HepG2 (cell line): Measurements from ENCODE around the gene CTTNBP2NL. TPM values are rescaled to one million over a fixed set of nuclear protein-coding genes. Genes with fewer than 3 reads are reported as not detected.
"Not testable (repeated sequence)": the region's sequence is repeated elsewhere in the genome, so short reads cannot be mapped to it uniquely, and the experiment has no call there.

Experiments used
- ATAC-seq: fragments of 200-7000 bp; cut with Tn5 transposase; 3 replicates; pipeline ENCODE4 v1.9.1; 2020; ENCODE audit warnings: mild to moderate bottlenecking, moderate library complexity
- BruUV-seq: library from RNA; stranded (reverse); fragments of 400-500 nt; replicated peaks from 2 replicates; lab custom pipeline; 2021; lab: Mats Ljungman, UMichigan
- CTCF ChIA-PET: fragments of 300-600 bp; formaldehyde crosslinking; extraction: SDS; loops from one replicate; lab custom pipeline; 2021; ENCODE audit warnings: low total read pairs, inconsistent platforms, low intra/inter-chr PET ratio; lab: Yijun Ruan, JAX
- POLR2A ChIA-PET: fragments of 350-600 bp; sonication (Branson Sonifier 250); formaldehyde crosslinking; loops from one replicate; lab custom pipeline; 2020; ENCODE audit warnings: antibody characterized with exemption, inconsistent platforms; lab: Yijun Ruan, JAX
- DNase-seq: peaks from one replicate; pipeline ENCODE4 v3.0.0-alpha.2; 2015; ENCODE audit warnings: low spot score
- FAIRE-seq: peaks from 3 replicates; lab custom pipeline; 2011; peaks lifted over from hg19 to GRCh38; lab: Jason Lieb, UNC
- H2AFZ ChIP-seq: one replicate; pipeline ENCODE4 v1.6.1; 2011; ENCODE audit warnings: low read length, inconsistent platforms
- H3K27ac ChIP-seq: fragments of 300-600 bp; 3 replicates; pipeline ENCODE4 v1.8.0; 2011; ENCODE audit warnings: mixed run types, mild to moderate bottlenecking, mixed read lengths, low read length, inconsistent platforms; ENCODE audit not compliant: insufficient read depth; ENCODE audit errors: extremely low read length
- H3K27me3 ChIP-seq, 2 experiments: fragments of 200-600 bp in 1 of 2; 2 replicates in 1 of 2; 3 replicates in 1 of 2; pipeline versions ENCODE4 v1.6.0 to v1.8.0; 2011; ENCODE audit warnings: low read length in 2 of 2, mild to moderate bottlenecking in 2 of 2, moderate library complexity in 2 of 2, inconsistent platforms in 1 of 2; ENCODE audit not compliant: insufficient read depth in 2 of 2, control insufficient read depth in 1 of 2
- H3K36me3 ChIP-seq, 2 experiments: fragments of 200-600 bp in 1 of 2; replicated peaks in 1 of 2; 2 replicates in 1 of 2; 3 replicates in 1 of 2; pipeline versions ENCODE4 v1.5.1 to v1.8.0; 2011; ENCODE audit warnings: low read length in 2 of 2, inconsistent platforms in 1 of 2; ENCODE audit not compliant: insufficient read depth in 2 of 2, control insufficient read depth in 1 of 2
- H3K4me1 ChIP-seq: 2 replicates; pipeline ENCODE4 v1.5.1; 2012; ENCODE audit warnings: low read length, inconsistent platforms; ENCODE audit not compliant: insufficient read depth
- H3K4me2 ChIP-seq: 2 replicates; pipeline ENCODE4 v1.6.0; 2011; ENCODE audit warnings: low read depth, low read length, inconsistent platforms
- H3K4me3 ChIP-seq, 3 experiments: fragments of 200-600 bp in 1 of 3; sonication (generic), shearing (Covaris generic) in 1 of 3; replicated peaks in 1 of 3; 2 replicates each; pipeline ENCODE4 v1.5.1; 2011 to 2016; ENCODE audit warnings: low read length in 3 of 3, inconsistent platforms in 2 of 3, low read depth in 2 of 3, mild to moderate bottlenecking in 2 of 3, control low read depth in 1 of 3, mixed read lengths in 1 of 3; ENCODE audit not compliant: insufficient read depth in 1 of 3
- H3K79me2 ChIP-seq: one replicate; pipeline ENCODE4 v1.6.1; 2011; ENCODE audit warnings: low read length, inconsistent platforms; ENCODE audit not compliant: insufficient read depth
- H3K9ac ChIP-seq: 2 replicates; pipeline ENCODE4 v1.6.0; 2011; ENCODE audit warnings: mild to moderate bottlenecking, low read depth, low read length, inconsistent platforms; ENCODE audit not compliant: insufficient read depth
- H3K9me3 ChIP-seq: 2 replicates; pipeline ENCODE4 v1.5.1; 2012; ENCODE audit warnings: mild to moderate bottlenecking, low read length
- H4K20me1 ChIP-seq: 2 replicates; pipeline ENCODE4 v1.6.0; 2011; ENCODE audit warnings: inconsistent platforms, mild to moderate bottlenecking, low read length, moderate library complexity; ENCODE audit not compliant: insufficient read depth
- DDIT3 ChIP-seq: sonication (generic); formaldehyde crosslinking; IDR thresholded peaks from 2 replicates; pipeline ENCODE4 v1.4.0; 2020; ENCODE audit warnings: mild to moderate bottlenecking, missing genetic modification reagents
- MXD3 ChIP-seq: IDR thresholded peaks from 2 replicates; pipeline ENCODE4 v1.6.1; 2016; ENCODE audit warnings: mild to moderate bottlenecking, missing biosample characterization, missing genetic modification reagents
- NFYC ChIP-seq: IDR thresholded peaks from 2 replicates; pipeline ENCODE4 v1.6.1; 2016; ENCODE audit warnings: missing genetic modification reagents, missing compliant biosample characterization
- POLR2A ChIP-seq, 2 experiments: IDR thresholded peaks; 2 replicates each; pipeline ENCODE4 v1.6.1; 2011; ENCODE audit warnings: low read depth in 2 of 2, low read length in 2 of 2, mild to moderate bottlenecking in 1 of 2, moderate library complexity in 1 of 2; ENCODE audit not compliant: insufficient read depth in 1 of 2
- POLR2AphosphoS5 ChIP-seq: IDR thresholded peaks from 2 replicates; pipeline ENCODE4 v1.6.1; 2012; ENCODE audit warnings: low read depth, low read length
- YY1 ChIP-seq: IDR thresholded peaks from 2 replicates; pipeline ENCODE4 v1.6.1; 2011; ENCODE audit warnings: low read length, low read depth, moderate library complexity, mild to moderate bottlenecking; ENCODE audit not compliant: insufficient read depth, insufficient replicate concordance
- ZBTB44 ChIP-seq: sonication (generic); formaldehyde crosslinking; IDR thresholded peaks from 2 replicates; pipeline ENCODE4 v1.4.0; 2020; ENCODE audit warnings: missing genetic modification reagents
- WGBS: methylation state at CpG from one replicate; pipeline ENCODE4 v1.1.6; 2017; ENCODE audit warnings: low lambda C conversion rate; 5-methylcytosine and 5-hydroxymethylcytosine counted together
- in situ Hi-C: cut with HindIII; loops from 2 replicates; pipeline ENCODE4 v1.10.0; 2017; ENCODE audit warnings: low pct_unique_long_range_greater_than_20kb; ENCODE audit not compliant: extremely low pct_ligation_motif_present
- intact Hi-C: fragments of 100-400 bp; cut with micrococcal nuclease; formaldehyde crosslinking; loops from one replicate; pipeline ENCODE4 v1.10.0; 2022; ENCODE audit not compliant: unreplicated experiment
- polyA plus RNA-seq, 8 experiments: library from polyadenylated mRNA; depleted of rRNA in 3 of 8; stranded (reverse) in 7 of 8; unstranded in 1 of 8; fragments of >200 nt; fragmentation: Illumina TruSeq in 4 of 8; extraction: Trizol in 4 of 8; gene quantifications; 2 replicates each; pipeline versions ENCODE4 v1.2.1 to v1.2.3, GENCODE V29; 2011 to 2016; ENCODE audit warnings: low read depth in 4 of 8, missing spikeins in 1 of 8, mixed read lengths in 1 of 8; ENCODE audit not compliant: insufficient read depth in 1 of 8
- total RNA-seq, 5 experiments: library from RNA; depleted of rRNA; stranded (reverse); fragments of >200 nt; fragmentation: Illumina TruSeq; extraction: Trizol; gene quantifications; 2 replicates each; pipeline ENCODE4 v1.2.3, GENCODE V29; 2016; ENCODE audit warnings: low read depth in 1 of 5

The CTTNBP2NL gene
- total and polyA plus RNA-seq, 2 of the 13 experiments (the other 11 are each of a cell fraction or from before 2014, with no cell fraction given): 2.1 to 4.1 TPM

DNA sequence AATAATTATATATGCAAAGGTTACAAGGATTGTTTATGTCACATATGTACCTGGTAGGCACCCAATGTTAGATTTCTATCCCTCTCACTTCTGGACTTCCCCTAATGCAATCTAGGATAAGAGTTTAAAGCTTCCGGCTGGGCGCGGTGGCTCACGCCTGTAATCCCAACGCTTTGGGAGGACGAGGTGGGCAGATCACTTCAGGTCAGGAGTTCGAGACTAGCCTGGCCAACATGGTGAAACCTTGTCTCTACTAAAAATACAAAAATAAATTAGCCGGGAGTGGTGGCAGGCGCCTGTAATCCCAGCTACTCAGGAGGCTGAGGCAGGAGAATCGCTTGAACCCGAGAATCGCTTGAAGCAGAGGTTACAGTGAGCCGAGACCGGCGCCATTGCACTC, 5.7 kb upstream of the CTTNBP2NL start:
- not testable (repeated sequence) for DNase-seq, H4K20me1 ChIP-seq, BruUV-seq, H3K79me2 ChIP-seq, H3K27me3 ChIP-seq, H3K27ac ChIP-seq, H3K36me3 ChIP-seq, H3K9me3 ChIP-seq, ATAC-seq, FAIRE-seq
- Histone ChIP-seq H3K9ac (peak overlapping the region; percentile 37; the same call in 1 of the 2 replicates), H3K4me3 (peak overlapping the region; percentile 37 to 74 (median 56); a peak in 5 of 6 replicates), H3K4me1 (peaks cover 72% of the 10 kb centered on the region), H2AFZ (peak overlapping the region; percentile 79), H3K4me2 (peak overlapping the region; percentile 81)
- 14% methylated on average over 15 of the region's 15 CpGs for WGBS
- CTCF ChIA-PET: interaction anchor here (0.8 to 3.6 kb wide), 4 partner anchors 73 to 317 kb away, joined by 3 to 66 read pairs (median 6); partner anchors contain the start of gene RHOC
- POLR2A ChIA-PET: interaction anchor here (1.1 to 2.0 kb wide), 6 partner anchors 76 to 325 kb away, joined by 3 to 4 read pairs (median 4); partner anchors contain the start of genes PPM1J and ST7L
- in situ Hi-C loops: loop anchor here (5.0 kb wide), 2 partner anchors 227 to 317 kb away; partner anchors contain the start of genes CAPZA1, RHOC and ST7L
- peak; percentile 17 for TF ChIP-seq YY1
- intact Hi-C loops: loop anchor here (1.0 kb wide), 1 partner anchor 224 kb away; no protein-coding TSS in a partner anchor

- no peak overlapping the region for H3K27ac ChIP-seq
- FAIRE-seq (peak; percentile 88), ATAC-seq (peak; percentile 76), DNase-seq (peak; percentile 88)
- ChIA-PET POLR2A (interaction anchor here (1.1 to 2.0 kb wide), 6 partner anchors 75 to 324 kb away, joined by 3 to 4 read pairs (median 4); partner anchors contain the start of genes PPM1J and ST7L), CTCF (interaction anchor here (0.8 to 3.6 kb wide), 4 partner anchors 72 to 316 kb away, joined by 3 to 66 read pairs (median 6); partner anchors contain the start of gene RHOC)
- in situ Hi-C loops: loop anchor here (5.0 kb wide), 2 partner anchors 226 to 316 kb away; partner anchors contain the start of genes CAPZA1, RHOC and ST7L
- H4K20me1 ChIP-seq: no peaks in the 10 kb centered on the region
- peaks cover 71% of the 10 kb centered on the region for H3K4me1 ChIP-seq
- no peaks in the 10 kb centered on the region for H3K79me2 ChIP-seq
- H2AFZ ChIP-seq: peak overlapping the region; percentile 79
- no peaks in the 10 kb centered on the region for H3K36me3 ChIP-seq
- peak overlapping the region; percentile 37; the same call in 1 of the 2 replicates for H3K9ac ChIP-seq
- BruUV-seq: no TSS peak
- H3K9me3 ChIP-seq: no peaks in the 10 kb centered on the region
- peak overlapping the region; percentile 81 for H3K4me2 ChIP-seq
- H3K27me3 ChIP-seq: no peaks in the 10 kb centered on the region
- peak overlapping the region; percentile 48 to 74 (median 56) for H3K4me3 ChIP-seq
- 1% methylated on average over 15 of the region's 15 CpGs for WGBS
- intact Hi-C loops: loop anchor here (1.0 kb wide), 2 partner anchors 75 to 223 kb away; no protein-coding TSS in a partner anchor
- TF ChIP-seq DDIT3 (CRISPR knock-in tag) (no peak), NFYC (CRISPR knock-in tag) (no peak), ZBTB44 (CRISPR knock-in tag) (no peak), MXD3 (CRISPR knock-in tag) (no peak), POLR2A (IDR thresholded peaks at IDR 0.05; ENCODE audit: insufficient read depth in 1 of 2, low read depth in 2 of 2, low read length in 2 of 2) (no peak), POLR2AphosphoS5 (no peak)
Observed at GRCh38 chr1:112390775-112391602, 5.0 kb upstream of the CTTNBP2NL start.
